MM.1S (cell line): ENCODE measurements around the gene C3orf33.

Experiments used
- EZH2 ChIP-seq: fragments of 300-600 bp; sonication (generic); optimal IDR thresholded peaks from 2 replicates; pipeline ENCODE3; 2017; ENCODE audit warnings: low read depth, mild to moderate bottlenecking, antibody characterized with exemption, low read length, mixed read lengths
- TF ChIP-seq, protein P1 (sequence below): fragments of 300-600 bp; sonication (generic); IDR thresholded peaks from 2 replicates; pipeline ENCODE4 v1.5.1; 2016; ENCODE audit warnings: antibody characterized with exemption, low read length, mixed read lengths

DNA sequence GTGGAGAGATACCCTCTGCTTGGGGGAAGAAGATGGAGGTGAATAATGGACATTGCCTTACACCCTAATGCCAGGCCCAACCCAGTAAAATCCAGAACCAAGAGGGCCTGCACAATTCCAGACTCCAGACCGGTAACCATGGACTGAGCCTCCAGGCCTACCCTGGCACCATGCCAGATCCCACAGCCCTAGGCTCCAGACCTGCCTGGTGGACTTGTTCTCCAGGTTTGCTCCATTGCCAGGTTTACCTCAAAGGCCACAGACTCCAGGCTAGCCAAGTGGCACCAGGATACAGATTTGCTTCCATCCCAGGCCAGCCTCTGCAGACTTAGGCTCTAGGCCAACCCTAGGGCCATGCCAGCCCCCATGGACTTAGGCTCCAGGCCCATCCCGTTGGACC, 75.2 kb downstream of the C3orf33 start:
- TF ChIP-seq, protein P1, sequence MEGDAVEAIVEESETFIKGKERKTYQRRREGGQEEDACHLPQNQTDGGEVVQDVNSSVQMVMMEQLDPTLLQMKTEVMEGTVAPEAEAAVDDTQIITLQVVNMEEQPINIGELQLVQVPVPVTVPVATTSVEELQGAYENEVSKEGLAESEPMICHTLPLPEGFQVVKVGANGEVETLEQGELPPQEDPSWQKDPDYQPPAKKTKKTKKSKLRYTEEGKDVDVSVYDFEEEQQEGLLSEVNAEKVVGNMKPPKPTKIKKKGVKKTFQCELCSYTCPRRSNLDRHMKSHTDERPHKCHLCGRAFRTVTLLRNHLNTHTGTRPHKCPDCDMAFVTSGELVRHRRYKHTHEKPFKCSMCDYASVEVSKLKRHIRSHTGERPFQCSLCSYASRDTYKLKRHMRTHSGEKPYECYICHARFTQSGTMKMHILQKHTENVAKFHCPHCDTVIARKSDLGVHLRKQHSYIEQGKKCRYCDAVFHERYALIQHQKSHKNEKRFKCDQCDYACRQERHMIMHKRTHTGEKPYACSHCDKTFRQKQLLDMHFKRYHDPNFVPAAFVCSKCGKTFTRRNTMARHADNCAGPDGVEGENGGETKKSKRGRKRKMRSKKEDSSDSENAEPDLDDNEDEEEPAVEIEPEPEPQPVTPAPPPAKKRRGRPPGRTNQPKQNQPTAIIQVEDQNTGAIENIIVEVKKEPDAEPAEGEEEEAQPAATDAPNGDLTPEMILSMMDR, result no peak
- TF ChIP-seq EZH2, result no peak
